HS-5 (cell line): ENCODE data around the gene ARHGEF11.

Experiments used
- DNase-seq: peaks from one replicate; pipeline ENCODE4 v3.0.0-alpha.2; 2012; ENCODE audit warnings: low read depth

The ARHGEF11 gene

GRCh38 chr1:156894711-156895454, 150.7 kb downstream of the ARHGEF11 start:
- no peak for DNase-seq

GRCh38 chr1:156894001-156894400, 151.5 kb downstream of the ARHGEF11 start:
- no peak for DNase-seq

DNA sequence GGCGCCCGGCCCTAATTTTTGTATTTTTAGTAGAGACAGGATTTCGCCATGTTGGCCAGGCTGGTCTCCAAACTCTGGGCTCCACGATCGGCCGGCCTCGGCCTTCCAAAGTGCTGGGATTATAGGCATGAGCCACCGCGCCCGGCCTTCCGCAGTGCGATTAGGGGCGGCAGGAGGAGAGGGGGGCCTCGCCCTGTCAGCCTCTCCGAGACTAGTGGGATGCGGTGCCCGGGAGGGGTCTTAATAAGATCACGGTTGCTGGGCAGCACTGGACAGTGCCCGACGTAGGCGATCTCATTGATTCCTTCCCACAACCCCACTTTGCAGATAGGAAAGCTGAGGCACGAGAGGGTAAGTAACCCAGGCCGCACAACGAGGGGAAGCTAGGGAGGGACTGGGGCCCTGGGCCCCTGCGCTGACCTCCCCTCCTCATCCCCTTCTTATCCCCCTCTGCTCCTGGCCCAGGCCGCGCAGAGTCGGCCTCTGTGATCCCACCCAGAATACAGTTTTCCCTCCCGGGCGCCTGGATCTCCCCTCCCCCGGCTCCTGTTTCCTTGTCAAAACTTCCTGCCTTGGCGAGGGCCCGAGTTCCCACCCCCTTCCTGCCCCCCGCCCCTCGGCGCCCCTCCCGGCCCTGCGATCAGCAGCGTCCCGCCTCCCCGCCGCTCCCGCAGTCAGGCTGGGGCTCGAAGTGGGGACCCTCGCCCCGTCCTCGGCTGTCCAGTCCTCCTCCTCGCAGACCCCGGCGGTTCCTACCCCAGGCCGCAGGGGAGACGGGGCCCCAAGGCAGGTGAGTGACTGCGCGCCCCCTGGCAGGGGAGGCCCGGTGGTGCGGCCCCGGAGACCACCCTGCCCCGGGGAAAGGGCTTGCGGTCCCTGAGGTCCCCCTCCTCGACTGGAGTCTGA, 152.2 kb downstream of the ARHGEF11 start, which contains the start of gene PEAR1:
Gene PEAR1, plus strand, starts transcription at position 671 of the 906 bp plus-strand sequence. CDS start 10,209 bp downstream, outside the sequence.
- no peak for DNase-seq

- no peak for DNase-seq
These were observed 153.1 kb downstream of the ARHGEF11 start for GRCh38 chr1:156892190-156893047.

GRCh38 chr1:156889802-156890580, 155.6 kb downstream of the ARHGEF11 start:
- DNase-seq = peak; percentile 50

- no peak for DNase-seq
These were observed 157.8 kb downstream of the ARHGEF11 start for GRCh38 chr1:156887734-156888133.

GRCh38 chr1:156887317-156887716, 158.2 kb downstream of the ARHGEF11 start:
- DNase-seq = no peak

- DNase-seq = no peak
These were observed 158.8 kb downstream of the ARHGEF11 start for GRCh38 chr1:156886583-156887281.

DNA sequence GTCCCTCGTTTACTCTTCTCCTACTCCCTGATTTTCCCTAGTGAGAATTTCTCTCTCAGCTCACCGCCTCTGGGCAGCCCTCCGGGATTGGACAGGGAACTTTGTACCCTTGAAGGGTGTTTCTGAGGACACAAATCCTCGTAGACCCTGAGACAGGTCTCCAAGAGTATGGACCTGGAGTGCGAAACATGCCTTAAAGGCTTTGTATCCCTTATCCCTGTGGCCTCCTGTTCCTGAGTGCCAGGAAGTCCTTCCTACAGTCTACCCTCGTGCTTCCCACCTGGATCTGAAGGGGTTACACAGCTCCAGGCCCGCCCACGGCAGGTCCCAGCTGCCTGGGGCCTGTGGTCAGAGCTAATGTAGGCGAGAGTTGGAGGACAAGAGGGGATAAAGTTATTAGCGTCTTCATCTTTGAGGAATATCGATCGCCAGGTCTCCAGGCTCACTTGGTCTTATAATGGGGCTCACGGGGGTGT, 159.6 kb downstream of the ARHGEF11 start:
- no peak for DNase-seq

GRCh38 chr1:156885314-156885713, 160.2 kb downstream of the ARHGEF11 start:
- no peak for DNase-seq
